Measurements from ENCODE around the gene NFXL1.

The NFXL1 gene

GRCh38 chr4:47882228-47882627 is 32.2 kb downstream of the NFXL1 start:
- DNase-seq, result no peak

DNA sequence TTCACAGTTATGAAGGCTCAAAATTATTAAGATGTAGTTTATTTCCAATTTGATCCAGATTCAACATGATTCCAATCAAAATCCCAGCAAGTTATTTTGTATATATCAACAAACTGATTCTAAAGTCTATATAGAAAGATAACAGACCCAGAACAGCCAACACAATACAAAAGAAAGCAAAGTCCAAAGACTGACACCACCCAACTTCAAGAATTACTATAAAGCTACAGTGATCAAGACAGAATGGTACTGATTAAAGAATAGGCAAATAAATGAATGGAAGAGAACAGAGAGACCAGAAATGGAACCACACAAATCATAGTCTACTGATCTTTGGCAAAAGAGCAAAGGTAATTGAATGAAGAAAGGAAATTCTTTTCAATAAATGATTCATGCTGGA is 34.9 kb downstream of the NFXL1 start:
- DNase-seq, result no peak

DNA sequence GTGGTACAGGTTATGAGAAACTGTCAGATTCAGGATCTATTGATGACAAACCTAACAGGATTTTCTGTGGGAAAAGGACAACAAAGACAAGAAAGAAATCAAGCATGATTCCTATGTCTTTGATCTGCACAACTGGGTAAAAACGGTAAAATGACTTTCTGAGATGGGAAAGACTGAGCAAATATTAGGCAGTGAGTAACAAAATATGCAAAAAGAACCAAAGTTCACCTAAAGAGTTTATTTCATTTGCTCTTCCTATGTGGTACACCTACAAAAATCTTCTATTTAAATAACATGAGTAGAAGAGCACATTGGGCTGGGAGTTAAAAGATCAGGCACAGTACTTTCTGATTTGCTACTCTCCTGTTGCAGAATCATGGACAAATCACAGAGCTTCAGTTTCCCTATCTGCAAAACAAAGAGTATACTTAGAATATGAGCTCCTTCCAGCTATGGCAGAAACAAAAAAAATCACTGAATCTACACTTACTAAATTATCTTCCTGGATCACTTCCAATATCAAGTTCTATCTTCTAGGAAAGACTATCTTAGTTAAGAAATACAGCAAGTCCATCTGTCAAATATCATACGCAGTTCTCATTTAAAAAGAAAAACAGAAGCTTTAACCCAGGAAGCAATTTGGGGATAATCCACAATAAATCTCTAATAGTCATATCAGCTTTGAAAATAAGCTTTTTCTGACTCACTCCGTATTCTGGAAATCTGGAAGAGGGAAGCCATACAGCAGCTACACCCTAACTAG is 37.4 kb downstream of the NFXL1 start:
- no peak for DNase-seq

DNA sequence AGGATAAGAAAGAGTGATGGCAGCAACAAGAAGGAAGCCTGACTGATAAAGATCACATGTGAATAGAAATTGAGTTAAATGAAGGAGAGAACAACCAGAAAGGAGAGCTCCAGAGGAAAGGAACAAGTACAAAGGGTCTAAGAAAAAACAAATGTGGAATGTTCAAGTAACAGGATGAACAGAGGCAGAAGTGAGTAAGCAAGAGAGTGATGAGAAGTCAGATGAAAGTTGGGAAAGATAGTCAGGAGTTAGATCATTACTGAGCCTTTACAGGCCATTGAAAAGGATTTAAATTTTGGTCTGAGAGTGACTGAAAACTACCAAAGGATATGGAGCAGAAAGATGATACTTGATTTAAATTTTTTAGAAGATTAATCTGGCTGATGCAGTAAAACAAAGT is 38.1 kb downstream of the NFXL1 start:
- DNase-seq, result no peak

DNA sequence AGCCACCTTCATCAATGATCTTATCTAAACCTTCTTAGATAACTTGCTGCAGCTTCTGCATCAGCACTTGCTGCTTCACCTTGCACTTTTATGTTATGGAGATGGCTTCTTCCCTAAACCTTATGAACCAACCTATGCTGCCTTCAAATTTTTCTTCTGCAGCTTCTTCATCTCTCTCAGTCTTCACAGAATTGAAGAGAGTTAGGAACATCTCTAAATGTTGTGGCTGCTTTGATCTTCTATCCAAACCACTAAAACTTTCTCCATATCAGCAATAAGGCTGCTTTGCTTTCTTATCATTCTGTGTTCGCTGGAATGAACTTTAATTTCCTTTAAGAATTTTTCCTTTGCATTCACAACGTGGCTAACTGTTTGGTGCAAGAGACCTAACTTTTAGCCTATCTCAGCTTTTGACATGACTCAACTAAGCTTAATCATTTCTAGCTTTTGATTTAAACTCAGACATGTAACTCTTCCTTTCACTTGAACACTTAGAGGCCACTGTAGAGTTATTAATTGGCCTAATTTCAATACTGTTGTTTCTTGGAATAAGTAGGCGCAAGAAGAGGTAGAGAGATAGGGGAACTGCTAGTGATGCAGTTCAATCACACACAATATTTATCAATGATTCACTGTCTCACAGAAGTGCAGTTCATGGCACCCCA is 40.4 kb downstream of the NFXL1 start:
- no peak for DNase-seq

GRCh38 chr4:47863486-47863885 is 50.9 kb downstream of the NFXL1 start:
- DNase-seq, result no peak

- DNase-seq, result no peak
Observed at GRCh38 chr4:47862297-47862696, 52.1 kb downstream of the NFXL1 start.

DNA sequence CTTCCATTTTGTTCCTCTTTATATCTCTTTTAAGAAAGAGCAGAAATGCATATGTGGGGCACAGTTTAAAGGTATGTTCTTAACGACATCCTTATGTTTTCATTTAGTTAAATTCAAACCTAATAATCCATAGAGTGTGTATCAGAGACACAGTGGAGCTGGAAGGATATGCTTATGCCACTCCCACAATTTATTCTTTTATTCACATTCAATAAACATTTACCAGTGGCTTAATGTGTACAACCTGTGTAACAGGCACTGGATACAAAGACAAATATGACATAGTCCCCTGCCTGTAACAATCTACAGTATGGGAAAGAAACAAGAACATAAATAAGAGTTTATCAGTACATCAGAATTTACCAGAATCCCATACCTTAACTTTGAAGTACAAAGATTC is 54.1 kb downstream of the NFXL1 start:
- DNase-seq, result no peak

GRCh38 chr4:47858006-47858405 is 56.4 kb downstream of the NFXL1 start:
- no peak for DNase-seq

DNA sequence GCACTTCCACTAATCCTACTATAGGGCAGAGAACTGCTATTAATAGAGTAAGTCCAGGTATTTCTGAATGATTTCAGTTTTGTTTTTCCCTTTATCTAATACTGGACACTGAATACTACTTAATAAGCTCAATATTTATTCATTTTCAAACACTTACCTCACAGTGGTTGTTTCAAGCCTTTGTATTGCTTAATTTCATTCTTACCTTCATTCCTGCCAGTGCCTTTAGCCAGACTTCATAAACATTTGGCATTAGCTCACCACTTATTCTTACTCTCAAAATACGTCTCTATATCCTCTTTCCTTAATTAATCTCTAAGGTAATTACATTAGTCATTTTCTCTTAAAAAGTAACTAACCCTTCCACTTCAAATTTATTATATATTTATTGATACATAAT is 57.7 kb downstream of the NFXL1 start:
- DNase-seq, result no peak

- DNase-seq, result no peak
Observed at GRCh38 chr4:47855350-47855749, 59.0 kb downstream of the NFXL1 start.

DNA sequence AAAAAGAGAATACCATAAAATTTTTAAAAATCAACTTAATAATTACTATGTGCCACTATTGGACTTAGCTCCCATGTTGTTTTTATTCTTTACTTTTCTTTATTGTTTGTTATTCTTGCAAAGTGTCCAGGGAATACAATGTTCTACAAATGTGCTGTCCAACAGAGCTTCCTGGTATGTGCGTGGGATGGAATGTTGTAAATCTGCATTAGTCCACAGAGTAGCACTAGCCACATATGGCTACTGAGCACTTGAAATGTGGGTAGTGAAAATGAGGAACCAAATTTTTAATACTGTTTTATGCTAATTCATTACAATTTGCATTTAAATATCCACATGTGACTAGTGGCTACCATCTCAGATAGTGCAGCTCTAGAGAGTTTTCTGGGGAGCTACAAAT is 62.2 kb downstream of the NFXL1 start:
- DNase-seq, result no peak

DNA sequence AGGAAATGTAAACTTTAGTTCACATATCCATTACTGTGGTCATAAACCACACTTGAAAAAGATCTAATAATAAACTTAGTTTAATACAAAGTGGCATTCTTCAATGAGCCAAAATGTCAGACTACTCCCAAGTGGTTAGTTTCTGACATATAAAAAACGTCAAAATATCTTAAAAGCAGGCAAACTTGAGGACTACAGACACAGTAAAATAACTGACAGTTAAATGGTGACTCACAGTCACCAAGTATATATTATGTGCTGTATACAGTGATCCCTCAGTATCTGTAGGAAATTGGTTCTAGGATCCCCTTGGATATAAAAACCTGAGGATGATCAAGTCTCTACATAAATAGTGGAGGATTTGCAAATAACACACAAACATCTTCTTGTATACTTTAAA is 64.9 kb downstream of the NFXL1 start:
- DNase-seq, result no peak

DNA sequence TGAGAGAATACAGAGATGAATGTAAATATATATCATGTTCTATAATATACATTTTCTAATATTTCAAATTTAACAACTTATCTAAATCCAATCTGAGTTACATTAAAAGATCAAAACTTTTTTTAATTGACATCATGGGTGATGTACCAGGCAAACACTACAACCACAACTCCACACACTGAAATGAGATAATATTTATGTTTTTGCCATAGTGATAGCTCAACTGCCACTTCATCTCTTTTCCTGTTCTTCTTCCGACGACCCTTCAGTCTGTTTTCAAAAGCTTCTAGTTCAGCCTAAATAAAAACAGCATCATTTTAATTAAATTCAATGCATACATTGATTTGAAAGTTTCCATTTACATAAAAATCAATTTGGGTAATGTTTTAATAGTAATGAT is 66.3 kb downstream of the NFXL1 start:
- no peak for DNase-seq

GRCh38 chr4:47842985-47843384 is 71.4 kb downstream of the NFXL1 start:
- DNase-seq, result no peak

DNA sequence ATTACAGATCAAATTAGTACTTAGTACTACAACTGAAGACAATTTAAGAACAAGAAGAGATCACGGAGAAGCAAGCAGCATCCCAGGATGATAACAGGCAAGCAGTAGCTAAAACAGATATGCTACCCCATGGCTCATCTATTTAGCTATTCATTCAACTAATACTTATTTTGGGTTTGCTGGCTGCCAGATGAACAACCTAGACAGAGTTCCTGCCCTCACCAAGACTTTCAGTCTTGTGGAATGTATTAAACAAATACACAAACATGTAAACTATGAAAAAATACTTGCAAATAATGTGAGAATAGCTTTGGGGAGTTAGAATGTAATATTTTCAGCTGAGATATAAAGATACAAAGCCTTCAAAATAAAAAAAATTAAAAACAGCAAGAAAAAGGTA is 74.1 kb downstream of the NFXL1 start:
- DNase-seq, result no peak

- peak; percentile 72 for DNase-seq
Observed at GRCh38 chr4:47839259-47839658, 75.1 kb downstream of the NFXL1 start.

- no peak for DNase-seq
Observed at GRCh38 chr4:47838445-47838844, 75.9 kb downstream of the NFXL1 start.

- DNase-seq, result peak; percentile 31
Observed at GRCh38 chr4:47837908-47838294, 76.5 kb downstream of the NFXL1 start, which contains the start of gene CORIN. Gene CORIN (minus strand): TSS chr4:47838067. CDS start chr4:47837949, 118 bp downstream.

DNA sequence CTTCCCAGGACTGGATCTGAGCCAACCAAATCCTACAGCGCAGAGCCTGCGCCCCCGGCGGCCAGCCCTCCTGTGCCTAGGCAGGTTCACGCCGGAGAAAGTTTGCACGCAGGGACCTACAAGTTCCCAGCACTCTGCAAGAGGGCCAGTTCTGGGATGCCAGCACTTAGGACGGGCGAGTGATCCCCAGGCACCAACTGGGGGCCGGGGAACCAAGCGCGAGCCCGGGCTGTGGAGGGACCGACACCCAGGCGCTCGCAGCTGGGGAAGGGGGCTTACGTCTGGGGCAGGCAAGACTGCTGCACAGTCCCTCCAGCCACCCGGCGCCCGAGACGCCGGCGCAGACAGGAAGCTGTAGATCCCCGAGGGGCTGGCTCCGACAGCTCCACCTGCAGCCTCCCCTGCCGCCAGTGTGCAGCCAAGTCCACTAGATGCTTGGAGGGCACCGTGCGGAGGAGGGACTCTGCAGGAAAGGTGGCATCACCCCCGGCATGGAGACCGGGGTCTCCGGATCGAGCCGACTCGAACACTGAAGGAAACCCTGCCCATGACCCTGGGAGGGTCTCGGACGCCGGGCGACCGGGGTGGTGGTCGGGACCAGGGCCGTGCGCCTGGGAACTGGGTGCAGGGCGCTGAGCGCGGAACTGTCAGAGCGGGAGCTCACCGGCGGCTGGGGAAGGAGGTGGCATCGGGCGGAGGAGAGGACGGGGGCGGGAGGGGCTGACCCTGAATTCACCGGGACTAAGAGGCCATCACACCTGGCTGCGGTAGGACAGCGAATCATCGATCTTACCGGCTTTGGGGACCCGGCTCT is 77.1 kb downstream of the NFXL1 start:
- DNase-seq, result peak; percentile 57

DNA sequence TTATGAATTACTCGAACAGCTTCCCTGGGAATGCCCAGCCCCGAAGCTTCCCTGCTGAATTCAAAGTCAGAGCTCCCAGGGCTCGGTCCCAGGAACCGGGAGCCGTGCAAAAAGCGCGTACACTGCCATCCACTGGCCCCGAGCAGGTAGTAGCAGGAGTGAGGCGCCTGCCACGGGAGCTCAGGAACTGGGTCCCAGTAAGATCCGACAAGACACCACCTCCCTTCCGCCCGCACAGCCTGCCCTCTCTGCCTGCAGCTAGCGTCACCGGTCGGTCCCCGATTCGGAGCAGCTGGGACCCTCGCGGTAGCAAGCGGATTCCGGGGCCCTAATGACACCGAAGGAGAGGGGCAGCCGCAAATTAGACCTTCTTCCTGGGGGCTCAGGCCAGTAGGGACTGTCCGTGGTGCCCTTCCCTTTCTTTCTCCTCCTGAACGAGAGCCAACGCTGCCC is 77.7 kb downstream of the NFXL1 start:
- DNase-seq, result peak; percentile 70

GRCh38 chr4:47835494-47835893 is 78.9 kb downstream of the NFXL1 start:
- DNase-seq, result no peak

DNA sequence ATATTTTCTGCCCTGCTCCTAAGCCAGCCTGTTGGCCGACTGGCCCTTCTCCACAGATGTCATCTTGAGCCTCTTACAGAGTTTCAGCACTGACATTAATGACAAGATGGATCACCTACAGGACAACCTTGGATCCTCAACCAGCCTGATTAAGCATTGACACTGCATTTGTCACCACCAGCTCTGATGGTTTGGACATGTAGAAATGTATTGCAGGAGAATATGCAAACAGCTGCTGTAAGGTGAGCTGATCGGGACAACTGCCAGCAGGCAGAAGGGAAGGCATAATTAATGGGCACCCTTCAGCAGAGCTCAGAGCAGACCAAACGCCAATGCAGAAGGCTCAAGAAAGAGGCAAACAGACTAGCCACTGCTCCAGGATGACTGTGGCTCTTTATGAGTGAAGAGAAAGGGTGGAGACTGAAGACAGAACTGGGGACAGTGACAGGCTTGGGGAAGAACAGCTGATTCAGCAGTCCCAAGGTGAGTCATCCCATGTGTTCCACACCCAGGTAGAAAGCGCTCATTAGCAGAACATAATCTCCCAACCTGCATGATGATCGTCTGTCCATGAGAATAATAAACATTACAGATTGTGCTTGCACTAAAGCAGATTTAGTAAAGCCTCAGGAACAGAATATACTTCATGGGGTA is 83.2 kb downstream of the NFXL1 start:
- DNase-seq, result no peak

Measured in stimulated activated CD8-positive, alpha-beta memory T cell treated with anti-CD3 and anti-CD28 coated beads, Interleukin-4, amount 100 ng/mL, for 48 hours (primary cell).